Activated T-helper 1 cell treated with anti-CD3 and anti-CD28 coated beads, Interleukin-12 subunit alpha, Interleukin-12 subunit beta, Interleukin-2, Interleukin-4 antibody, amounts not matched to agents 30 ng/mL and 10 ng/mL and 1 ng/mL, durations not matched to agents 14 hours and 24 hours and 36 hours (primary cell): ENCODE measurements around the gene F8. TPM values are rescaled to one million over a fixed set of nuclear protein-coding genes. Genes with fewer than 3 reads are reported as not detected.
"Not testable (repeated sequence)": the region's sequence is repeated elsewhere in the genome, so short reads cannot be mapped to it uniquely, and the experiment has no call there.

Experiments
- DNase-seq: peaks from one replicate; pipeline ENCODE4 v3.0.0; 2021; ENCODE audit warnings: low spot score
- H3K27ac Mint-ChIP-seq: one replicate; pipeline ENCODE4 v1.8.0; 2021; ENCODE audit warnings: mild to moderate bottlenecking, mixed read lengths
- H3K27me3 Mint-ChIP-seq: one replicate; pipeline ENCODE4 v1.8.0; 2022; ENCODE audit warnings: mild to moderate bottlenecking, moderate library complexity, mixed read lengths; ENCODE audit not compliant: insufficient read depth
- H3K36me3 Mint-ChIP-seq: one replicate; pipeline ENCODE4 v1.8.0; 2021; ENCODE audit warnings: low read depth, mixed read lengths
- H3K4me1 Mint-ChIP-seq: one replicate; pipeline ENCODE4 v1.8.0; 2021; ENCODE audit warnings: low read depth, mixed read lengths
- H3K4me3 Mint-ChIP-seq: one replicate; pipeline ENCODE4 v1.8.0; 2021; ENCODE audit warnings: mild to moderate bottlenecking, moderate library complexity, mixed read lengths
- H3K9me3 Mint-ChIP-seq: one replicate; pipeline ENCODE4 v1.8.0; 2021; ENCODE audit warnings: mixed read lengths
- intact Hi-C: fragments of 100-400 bp; cut with micrococcal nuclease; formaldehyde crosslinking; loops from one replicate; pipeline ENCODE4 v1.15.1; 2024
- total RNA-seq: library from RNA; stranded (reverse); gene quantifications from 2 replicates; pipeline ENCODE4 v1.2.3, GENCODE V29; 2022

The F8 gene
- total RNA-seq, 1 donor from 2014 or later = 2.9 TPM

DNA sequence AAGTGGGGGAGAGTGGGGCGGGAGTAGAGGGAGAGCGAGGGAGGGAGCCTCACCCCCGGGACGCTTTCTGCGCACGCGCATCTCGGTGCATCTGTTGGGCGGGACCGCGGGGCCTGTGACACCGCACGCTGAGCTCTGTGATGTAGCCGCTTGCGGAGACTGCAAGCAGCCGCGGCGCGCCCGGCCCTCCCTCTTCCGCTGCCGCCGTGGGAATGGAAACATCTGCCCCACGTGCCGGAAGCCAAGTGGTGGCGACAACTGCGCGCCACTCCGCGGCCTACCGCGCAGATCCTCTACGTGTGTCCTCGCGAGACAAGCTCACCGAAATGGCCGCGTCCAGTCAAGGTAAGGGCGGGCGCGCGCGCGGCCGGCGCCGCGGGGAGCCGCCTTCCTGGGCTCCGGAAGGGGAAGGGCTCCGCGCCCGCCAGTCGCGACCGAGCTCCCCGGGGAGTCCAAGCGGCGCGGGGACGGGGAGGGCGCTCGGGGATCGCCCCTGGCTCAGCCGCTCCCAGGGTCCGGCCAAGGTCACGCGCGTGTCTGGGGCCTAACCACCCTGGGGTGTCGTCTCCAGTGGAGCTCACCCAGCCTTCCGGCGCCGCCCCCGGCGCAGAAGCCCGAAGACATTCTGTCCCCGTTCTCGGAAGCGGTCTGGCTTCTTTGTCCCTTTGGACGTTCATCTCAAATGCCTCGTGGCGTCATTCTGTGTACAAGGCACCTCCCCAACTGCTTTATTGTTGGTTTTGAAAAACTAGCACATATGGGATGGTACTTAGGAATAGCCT lies 4.4 kb upstream of the F8 start, which contains the start of gene FUNDC2:
FUNDC2 (plus strand) TSS at position 118 of the 782 bp plus-strand sequence; CDS start at position 213, 95 bp downstream.
- DNase-seq = peak; percentile 92

DNA sequence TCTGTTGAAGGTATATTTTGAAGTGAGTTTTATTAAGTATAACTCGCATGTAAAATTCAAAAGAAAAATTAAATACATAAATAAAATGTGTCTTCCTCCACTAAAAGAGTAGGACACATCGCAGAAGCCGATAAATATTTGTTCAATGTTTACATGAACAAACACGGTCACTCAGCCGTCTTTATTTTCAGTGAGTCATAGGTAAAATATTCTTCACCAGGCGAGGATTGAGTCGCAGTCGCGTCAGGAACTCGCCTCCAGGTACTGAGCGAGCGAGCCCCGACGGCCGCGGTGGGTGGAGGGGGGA lies 3.9 kb upstream of the F8 start:
- no peak for DNase-seq
- Mint-ChIP-seq H3K4me3 (peak overlapping the region; percentile 76), H3K4me1 (peaks cover 21% of the 10 kb centered on the region), H3K27me3 (peaks cover 10% of the 10 kb centered on the region), H3K9me3 (no peaks in the 10 kb centered on the region), H3K36me3 (no peaks in the 10 kb centered on the region), H3K27ac (peak overlapping the region; percentile 84)
- intact Hi-C loops = loop anchor here (1.0 to 5.0 kb wide), 6 partner anchors 46 to 929 kb away; partner anchors contain the start of genes MECP2, VAMP7 and VBP1

More for the DNA sequence above, 4.4 kb upstream of the F8 start, which contains the start of gene FUNDC2:
- Mint-ChIP-seq H3K4me1 (peaks cover 21% of the 10 kb centered on the region), H3K4me3 (peak within 1 kb of the TSS; percentile 89), H3K36me3 (no peaks in the 10 kb centered on the region), H3K27ac (peak within 1 kb of the TSS; percentile 93), H3K9me3 (no peaks in the 10 kb centered on the region), H3K27me3 (peaks cover 4% of the 10 kb centered on the region)
- intact Hi-C loops = loop anchor here (1.0 to 5.0 kb wide), 9 partner anchors 30 to 930 kb away; partner anchors contain the start of genes BRCC3, CMC4, MECP2 and MTCP1

DNA sequence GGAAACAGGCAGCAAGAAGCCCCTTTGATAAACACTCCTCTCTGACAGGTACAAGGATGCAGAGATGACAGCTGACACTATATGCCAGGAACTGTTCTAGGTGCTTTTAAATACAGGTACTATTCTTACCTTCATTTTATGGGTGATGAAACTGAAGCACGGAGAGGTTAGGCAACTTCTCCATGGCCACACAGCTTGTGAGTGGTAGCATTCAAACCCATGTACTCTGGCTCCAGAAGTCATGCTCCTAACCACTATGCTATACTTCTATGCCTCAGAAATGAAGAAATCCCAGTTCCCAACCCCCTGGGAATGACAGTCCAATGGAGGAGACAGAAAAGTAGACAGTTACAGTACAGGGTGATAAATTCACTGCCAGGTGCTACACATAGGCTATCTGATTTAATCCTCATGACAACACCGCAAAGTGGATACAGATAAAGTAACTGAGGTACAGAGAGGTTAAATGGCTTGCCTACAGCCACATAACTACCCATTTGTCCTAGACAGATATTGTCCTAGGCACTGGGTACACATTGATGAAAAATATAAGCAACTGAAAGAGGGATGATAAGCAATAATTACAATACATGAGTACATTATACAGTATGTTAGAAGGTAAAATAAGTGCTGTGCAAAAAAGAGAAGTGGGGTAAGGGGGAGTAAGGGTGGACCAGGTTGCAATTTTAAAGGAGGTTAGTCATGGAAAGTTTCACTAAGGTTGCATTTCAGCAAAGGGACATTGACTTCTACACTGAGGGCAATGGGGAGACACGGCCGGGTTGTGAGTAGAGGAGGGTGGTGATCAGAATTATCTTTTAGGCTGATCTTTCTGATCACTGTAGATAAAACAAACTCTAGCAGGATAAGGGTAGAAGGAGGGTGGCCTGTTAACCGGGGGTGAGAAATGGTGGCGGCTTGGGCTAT lies 1.6 kb upstream of the F8 start:
- Mint-ChIP-seq H3K4me1 (peaks cover 15% of the 10 kb centered on the region), H3K27ac (no peak overlapping the region)

DNA sequence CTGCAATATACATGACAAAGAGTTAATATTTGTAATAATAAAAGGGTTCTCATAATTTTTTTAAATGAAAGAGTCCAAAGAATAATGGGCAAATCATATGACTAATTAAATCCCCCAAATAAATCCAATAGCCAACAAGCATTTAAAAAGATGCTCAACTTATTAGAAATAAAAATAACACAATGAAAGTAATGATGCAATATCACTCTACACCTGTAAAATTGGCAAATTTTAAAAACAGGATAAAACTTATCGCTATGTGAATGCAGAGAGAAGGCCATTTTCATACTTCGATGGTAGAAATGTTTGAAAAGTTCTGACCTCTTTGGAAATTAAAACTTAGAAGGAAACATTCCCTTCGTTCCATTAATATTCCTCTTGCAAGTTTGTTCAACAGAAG lies 1.9 kb downstream of the F8 start:
- H3K4me3 Mint-ChIP-seq = no peak overlapping the region
- H3K36me3 Mint-ChIP-seq = no peaks in the 10 kb centered on the region
- peaks cover 22% of the 10 kb centered on the region for H3K27me3 Mint-ChIP-seq
- no peak for DNase-seq
- H3K4me1 Mint-ChIP-seq = no peaks in the 10 kb centered on the region
- intact Hi-C loops = no loop called here
- no peaks in the 10 kb centered on the region for H3K9me3 Mint-ChIP-seq
- no peak overlapping the region for H3K27ac Mint-ChIP-seq

More for the DNA sequence above, 1.6 kb upstream of the F8 start:
- Mint-ChIP-seq H3K36me3 (no peaks in the 10 kb centered on the region), H3K4me3 (no peak overlapping the region), H3K9me3 (no peaks in the 10 kb centered on the region), H3K27me3 (peaks cover 13% of the 10 kb centered on the region)
- DNase-seq = no peak
- intact Hi-C loops = no loop called here

DNA sequence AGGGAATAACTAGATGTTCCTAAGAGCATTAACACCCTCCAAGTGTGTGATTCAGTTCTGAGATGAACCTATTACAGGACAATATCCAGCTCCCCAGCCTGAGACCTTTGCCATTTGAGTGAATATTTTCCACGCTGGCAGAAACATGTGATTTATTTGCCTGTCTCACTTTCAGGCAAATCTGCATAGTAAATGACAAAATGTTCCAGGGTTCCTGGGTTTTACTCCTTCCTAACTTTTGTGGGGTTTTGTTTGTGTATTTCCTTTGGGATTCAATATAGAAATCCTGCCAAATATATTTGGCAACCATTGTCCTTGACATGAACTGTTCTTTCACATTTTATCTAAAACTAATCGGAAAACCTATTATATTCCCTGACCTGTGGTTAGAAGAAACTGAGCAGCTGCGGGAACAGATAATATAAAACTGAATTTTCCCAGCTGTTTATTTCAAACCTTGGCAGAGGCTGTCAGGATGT lies 12.5 kb downstream of the F8 start:
- intact Hi-C loops = no loop called here
- no peak overlapping the region for H3K4me3 Mint-ChIP-seq
- H3K27ac Mint-ChIP-seq = no peak overlapping the region
- no peak for DNase-seq
- no peaks in the 10 kb centered on the region for H3K4me1 Mint-ChIP-seq
- no peaks in the 10 kb centered on the region for H3K27me3 Mint-ChIP-seq
- no peaks in the 10 kb centered on the region for H3K36me3 Mint-ChIP-seq
- H3K9me3 Mint-ChIP-seq = no peaks in the 10 kb centered on the region

DNA sequence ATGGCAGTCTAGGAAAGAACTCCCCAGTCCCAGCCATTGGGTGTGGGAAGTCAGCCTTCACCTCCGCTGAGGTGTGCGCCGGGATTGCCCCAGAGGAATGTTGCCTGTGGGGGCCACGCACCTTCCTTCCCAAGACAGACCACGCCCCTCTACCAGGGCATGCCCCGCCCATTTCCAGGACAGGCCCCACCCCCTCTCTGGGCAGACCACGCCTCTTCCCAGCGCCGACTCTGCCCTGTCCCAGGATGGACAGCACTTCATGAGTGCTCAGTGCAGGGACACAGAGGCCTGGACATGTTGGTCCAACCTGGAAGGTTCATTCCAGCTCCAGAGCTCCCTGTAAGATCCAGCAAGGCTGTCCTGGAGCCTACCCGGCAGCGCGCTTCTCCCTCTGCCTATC lies 13.9 kb downstream of the F8 start:
- not testable (repeated sequence) for H3K36me3 Mint-ChIP-seq, H3K4me1 Mint-ChIP-seq

DNA sequence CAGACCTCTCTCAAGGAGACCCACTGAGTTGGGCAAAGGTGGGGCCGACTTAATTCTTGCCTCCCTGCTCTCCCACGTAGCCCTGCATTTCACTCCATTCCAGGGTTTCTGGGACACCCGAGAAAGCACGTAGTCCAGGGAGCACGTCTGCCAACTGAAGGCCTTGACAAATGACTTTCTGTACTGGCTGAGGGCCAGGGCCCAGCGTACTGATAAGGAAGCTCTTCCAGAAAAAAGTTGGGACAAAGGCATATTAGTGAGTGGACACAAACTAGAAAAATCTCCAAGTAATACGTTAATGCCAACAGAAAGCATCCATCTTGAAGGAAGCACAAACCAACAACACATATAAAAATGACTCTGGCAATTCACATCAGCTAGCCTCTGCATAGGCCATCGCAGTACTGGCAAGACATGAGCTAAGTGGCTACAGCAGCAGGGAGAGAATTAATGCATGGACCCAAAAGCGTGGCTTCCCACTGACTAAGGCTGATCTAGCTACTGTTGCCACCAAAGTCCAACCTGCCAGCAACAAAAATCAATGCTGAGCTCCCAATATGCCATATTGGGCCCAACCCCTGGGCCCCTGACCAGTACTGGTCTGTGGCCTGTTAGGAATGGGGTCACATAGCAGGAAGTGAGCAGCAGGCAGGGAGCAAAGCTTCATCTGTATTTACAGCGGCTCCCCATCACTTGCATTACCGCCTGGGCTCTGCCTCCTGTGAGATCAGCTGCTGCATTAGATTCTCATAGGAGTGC lies 15.4 kb downstream of the F8 start:
- H3K27me3 Mint-ChIP-seq, H3K4me1 Mint-ChIP-seq, intact Hi-C loops, DNase-seq, H3K4me3 Mint-ChIP-seq, H3K27ac Mint-ChIP-seq, H3K9me3 Mint-ChIP-seq, H3K36me3 Mint-ChIP-seq: not testable (repeated sequence)

More for the DNA sequence above, 13.9 kb downstream of the F8 start:
- H3K9me3 Mint-ChIP-seq, H3K27me3 Mint-ChIP-seq, intact Hi-C loops, H3K27ac Mint-ChIP-seq, H3K4me3 Mint-ChIP-seq, DNase-seq: not testable (repeated sequence)

DNA sequence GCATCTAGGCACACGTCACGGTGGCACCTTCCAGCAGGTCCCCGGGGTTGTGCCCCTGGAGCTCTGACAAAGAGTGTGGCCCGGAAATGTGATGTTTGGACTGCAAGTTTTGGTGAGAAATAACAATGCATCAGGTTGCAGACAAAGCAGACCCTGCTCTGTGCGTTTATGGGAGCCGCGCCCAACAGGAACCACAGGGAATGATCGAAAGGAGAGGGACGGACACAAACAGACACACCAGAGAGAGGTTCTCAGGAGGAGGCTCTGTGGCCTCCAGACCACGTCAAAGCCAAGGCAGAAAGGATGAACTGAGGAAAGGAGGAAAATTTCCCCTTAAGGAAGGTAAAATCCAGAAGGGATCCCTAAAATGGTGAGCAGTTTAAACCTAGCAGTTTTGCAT lies 16.1 kb downstream of the F8 start:
- H3K4me3 Mint-ChIP-seq, H3K27me3 Mint-ChIP-seq, H3K27ac Mint-ChIP-seq, H3K4me1 Mint-ChIP-seq, DNase-seq, intact Hi-C loops, H3K36me3 Mint-ChIP-seq, H3K9me3 Mint-ChIP-seq: not testable (repeated sequence)

DNA sequence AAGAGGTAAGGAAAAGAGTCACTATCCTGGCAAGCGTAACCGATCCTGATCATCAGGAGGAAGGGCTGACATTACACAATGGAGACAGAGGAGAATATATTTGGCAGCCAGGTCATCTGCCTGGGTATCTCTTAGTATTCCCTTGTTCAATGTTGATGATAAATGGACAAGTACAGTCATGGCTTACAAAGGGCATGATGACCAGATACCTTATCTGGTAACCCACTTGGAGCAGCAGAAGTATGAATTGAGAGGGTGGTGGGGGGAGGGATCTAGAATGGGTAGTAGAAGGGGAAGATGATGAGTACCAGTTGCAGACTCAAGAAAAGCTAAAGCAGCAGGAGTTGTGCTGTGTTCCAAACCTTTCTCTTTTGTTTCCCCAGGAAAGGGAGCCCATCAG lies 17.3 kb downstream of the F8 start:
- no peaks in the 10 kb centered on the region for H3K36me3 Mint-ChIP-seq
- no peak for DNase-seq
- no peak overlapping the region for H3K27ac Mint-ChIP-seq
- intact Hi-C loops = no loop called here
- H3K4me1 Mint-ChIP-seq = no peaks in the 10 kb centered on the region
- no peak overlapping the region for H3K4me3 Mint-ChIP-seq
- peaks cover 7% of the 10 kb centered on the region for H3K27me3 Mint-ChIP-seq
- H3K9me3 Mint-ChIP-seq = peaks cover 5% of the 10 kb centered on the region

DNA sequence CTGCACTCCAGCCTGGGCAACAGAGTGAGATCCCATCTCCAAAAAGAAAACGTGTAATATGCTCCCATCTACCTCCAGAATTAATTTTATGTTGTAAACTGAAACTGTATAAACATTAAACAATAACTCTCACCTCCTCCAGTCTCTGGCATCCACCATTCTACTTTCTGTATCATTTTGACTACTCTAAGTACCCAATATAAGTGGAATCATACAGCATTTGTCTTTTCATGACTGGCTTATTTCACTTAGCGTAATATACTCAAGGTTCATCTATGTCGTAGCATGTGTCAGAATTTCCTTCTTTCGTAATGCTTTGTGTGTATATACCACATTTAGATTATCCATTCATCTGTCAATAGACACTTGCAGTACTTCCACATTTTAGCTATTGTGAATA lies 20.6 kb downstream of the F8 start:
- no peak overlapping the region for H3K27ac Mint-ChIP-seq
- H3K4me3 Mint-ChIP-seq = no peak overlapping the region
- no peaks in the 10 kb centered on the region for H3K4me1 Mint-ChIP-seq
- peaks cover 7% of the 10 kb centered on the region for H3K27me3 Mint-ChIP-seq
- H3K9me3 Mint-ChIP-seq = peaks cover 5% of the 10 kb centered on the region
- no peaks in the 10 kb centered on the region for H3K36me3 Mint-ChIP-seq
- no peak for DNase-seq
- intact Hi-C loops = no loop called here

DNA sequence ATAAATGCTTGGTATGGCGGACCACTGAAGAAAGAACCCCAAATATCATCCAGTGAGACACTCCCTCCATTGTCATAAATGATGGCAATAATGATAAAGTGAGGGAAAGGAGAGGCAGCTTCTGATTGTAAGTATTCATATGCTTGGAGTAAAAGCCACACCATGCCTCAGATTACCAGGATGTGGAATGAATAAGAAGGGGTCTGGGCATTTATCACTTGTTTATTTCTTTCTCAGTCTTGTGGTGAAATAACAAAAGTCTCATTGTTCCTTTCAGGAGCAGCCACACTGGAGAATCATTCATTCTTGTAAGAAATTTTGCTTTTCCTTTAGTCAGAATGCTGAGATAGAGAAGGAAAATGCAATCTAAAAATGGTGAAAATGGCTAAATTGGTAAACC lies 21.7 kb downstream of the F8 start:
- H3K27ac Mint-ChIP-seq = no peak overlapping the region
- intact Hi-C loops = no loop called here
- no peaks in the 10 kb centered on the region for H3K36me3 Mint-ChIP-seq
- no peak overlapping the region for H3K4me3 Mint-ChIP-seq
- peaks cover 7% of the 10 kb centered on the region for H3K27me3 Mint-ChIP-seq
- DNase-seq = no peak
- H3K9me3 Mint-ChIP-seq = peaks cover 5% of the 10 kb centered on the region
- H3K4me1 Mint-ChIP-seq = no peaks in the 10 kb centered on the region

DNA sequence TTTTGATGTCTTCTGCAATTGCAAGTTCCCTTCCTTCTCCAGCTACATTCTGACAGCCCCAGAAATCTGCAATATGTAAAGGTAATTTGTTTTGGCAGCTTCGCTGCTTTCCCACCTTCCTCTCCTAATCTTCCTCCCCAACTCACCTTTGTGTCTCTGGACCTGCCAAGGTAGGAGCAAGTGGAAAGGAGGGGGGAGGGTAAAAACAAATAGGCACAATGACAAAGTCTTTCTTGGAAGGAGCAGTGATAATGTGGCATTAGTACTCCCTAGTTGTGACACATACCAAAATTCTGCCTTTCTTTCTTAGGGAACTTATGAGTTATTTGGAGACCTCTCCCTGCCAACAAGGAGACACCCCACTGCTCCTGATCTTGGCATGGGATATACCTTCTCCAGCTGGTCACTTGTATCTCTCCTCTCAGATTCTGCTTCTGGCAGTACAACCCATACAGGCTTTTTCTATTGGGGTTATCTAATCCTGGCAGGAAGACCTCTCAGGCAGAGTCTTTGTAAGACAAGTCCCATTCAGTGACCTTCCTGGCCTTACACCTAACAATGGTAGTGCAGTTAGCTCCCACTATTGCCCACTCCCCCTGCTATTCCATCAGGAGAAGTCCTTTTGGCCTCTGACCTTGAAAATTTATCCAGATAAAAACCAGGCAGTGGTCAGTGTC lies 24.2 kb downstream of the F8 start:
- H3K27me3 Mint-ChIP-seq = peaks cover 4% of the 10 kb centered on the region
- intact Hi-C loops = no loop called here

More for the DNA sequence above, 24.2 kb downstream of the F8 start:
- peaks cover 5% of the 10 kb centered on the region for H3K9me3 Mint-ChIP-seq
- H3K36me3 Mint-ChIP-seq = no peaks in the 10 kb centered on the region
- H3K4me1 Mint-ChIP-seq = no peaks in the 10 kb centered on the region
- H3K27ac Mint-ChIP-seq = no peak overlapping the region
- DNase-seq = no peak
- no peak overlapping the region for H3K4me3 Mint-ChIP-seq
